HCT116 (cell line): Measurements from ENCODE around the gene PPDPF.

ENCODE experiments used
- CEBPB ChIP-seq: IDR thresholded peaks from 2 replicates; pipeline ENCODE4 v1.6.1; 2012; ENCODE audit warnings: low read depth
- MAX ChIP-seq: IDR thresholded peaks from 2 replicates; pipeline ENCODE4 v1.6.1; 2012
- POLR2A ChIP-seq: IDR thresholded peaks from 2 replicates; pipeline ENCODE4 v1.7.0; 2011; ENCODE audit warnings: borderline replicate concordance; ENCODE audit not compliant: insufficient read depth, insufficient read length; ENCODE audit errors: extremely low read depth
- POLR2AphosphoS5 ChIP-seq: IDR thresholded peaks from 2 replicates; pipeline ENCODE4 v1.6.1; 2011; ENCODE audit warnings: mild to moderate bottlenecking, low read depth, low read length, moderate library complexity
- SIN3A ChIP-seq: IDR thresholded peaks from 2 replicates; pipeline ENCODE4 v1.6.1; 2012; ENCODE audit warnings: low read depth
- SRF ChIP-seq: IDR thresholded peaks from 2 replicates; pipeline ENCODE4 v1.6.1; 2012; ENCODE audit warnings: low read depth
- TCF7L2 ChIP-seq: IDR thresholded peaks from 2 replicates; pipeline ENCODE4 v1.7.0; 2011; ENCODE audit warnings: borderline replicate concordance, inconsistent platforms; ENCODE audit not compliant: insufficient read depth, insufficient read length; ENCODE audit errors: extremely low read depth
- ZFX ChIP-seq: fragments of 450-650 bp; IDR thresholded peaks from 2 replicates; pipeline ENCODE4 v1.6.1; 2017
- ZNF274 ChIP-seq: fragments of 200-500 bp; sonication (Bioruptor generic); IDR thresholded peaks from 2 replicates; pipeline ENCODE4 v1.6.1; 2014; ENCODE audit warnings: mild to moderate bottlenecking, low read depth, low read length, inconsistent platforms
- TF ChIP-seq, protein P1 (sequence below), 3 experiments: fragments of 200-600 bp in 1 of 3; sonication (generic) in 1 of 3; IDR thresholded peaks in 2 of 3; conservative IDR thresholded peaks in 1 of 3; 2 replicates each; pipeline ENCODE4 v1.5.1; 2012 to 2017; ENCODE audit warnings: low read depth in 2 of 3, low read length in 2 of 3, antibody characterized with exemption in 1 of 3, borderline replicate concordance in 1 of 3, control low read depth in 1 of 3, mild to moderate bottlenecking in 1 of 3, mixed read lengths in 1 of 3, mixed run types in 1 of 3, moderate library complexity in 1 of 3; ENCODE audit not compliant: insufficient read depth in 1 of 3

DNA sequence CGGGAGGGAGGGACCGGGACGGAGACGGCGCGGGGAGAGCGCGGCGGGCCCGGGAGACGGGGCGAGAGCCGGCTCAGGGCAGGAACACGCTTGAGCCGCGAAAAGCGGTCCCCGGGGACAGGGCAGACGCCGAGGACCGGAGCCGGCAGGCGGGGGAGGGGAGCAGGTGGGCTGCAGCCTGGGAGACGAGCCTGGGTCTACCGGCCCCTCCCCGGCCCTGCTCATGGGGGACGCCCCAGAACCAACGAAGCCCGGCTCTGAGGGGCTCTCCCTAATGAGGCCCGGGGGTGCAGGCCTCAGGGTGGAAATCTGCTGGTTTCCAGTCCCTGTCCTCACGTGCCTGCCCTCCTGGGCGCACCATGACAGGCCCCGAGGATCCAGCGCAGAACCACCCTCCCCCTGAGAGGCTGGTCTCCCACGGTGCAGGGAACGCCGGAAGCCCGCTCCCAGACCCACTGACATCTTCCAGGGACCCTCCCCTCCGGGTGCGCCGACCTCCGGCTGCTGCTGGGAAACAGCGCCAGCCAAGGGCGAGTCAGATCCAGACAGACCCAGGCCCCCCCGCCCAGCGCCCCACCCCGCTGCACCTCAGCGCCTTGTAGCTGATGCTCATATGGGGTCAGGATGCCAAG, 21.1 kb upstream of the PPDPF start:
- TF ChIP-seq POLR2A (no peak), SIN3A (no peak), POLR2AphosphoS5 (no peak), TCF7L2 (no peak), CEBPB (no peak), ZNF274 (no peak), SRF (no peak), MAX (no peak), ZFX (no peak)
- TF ChIP-seq, protein P1, sequence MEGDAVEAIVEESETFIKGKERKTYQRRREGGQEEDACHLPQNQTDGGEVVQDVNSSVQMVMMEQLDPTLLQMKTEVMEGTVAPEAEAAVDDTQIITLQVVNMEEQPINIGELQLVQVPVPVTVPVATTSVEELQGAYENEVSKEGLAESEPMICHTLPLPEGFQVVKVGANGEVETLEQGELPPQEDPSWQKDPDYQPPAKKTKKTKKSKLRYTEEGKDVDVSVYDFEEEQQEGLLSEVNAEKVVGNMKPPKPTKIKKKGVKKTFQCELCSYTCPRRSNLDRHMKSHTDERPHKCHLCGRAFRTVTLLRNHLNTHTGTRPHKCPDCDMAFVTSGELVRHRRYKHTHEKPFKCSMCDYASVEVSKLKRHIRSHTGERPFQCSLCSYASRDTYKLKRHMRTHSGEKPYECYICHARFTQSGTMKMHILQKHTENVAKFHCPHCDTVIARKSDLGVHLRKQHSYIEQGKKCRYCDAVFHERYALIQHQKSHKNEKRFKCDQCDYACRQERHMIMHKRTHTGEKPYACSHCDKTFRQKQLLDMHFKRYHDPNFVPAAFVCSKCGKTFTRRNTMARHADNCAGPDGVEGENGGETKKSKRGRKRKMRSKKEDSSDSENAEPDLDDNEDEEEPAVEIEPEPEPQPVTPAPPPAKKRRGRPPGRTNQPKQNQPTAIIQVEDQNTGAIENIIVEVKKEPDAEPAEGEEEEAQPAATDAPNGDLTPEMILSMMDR (IDR thresholded peaks at IDR 0.05 in 2 of 3, conservative IDR thresholded peaks at IDR 0.05 in 1 of 3; ENCODE audit: borderline replicate concordance in 1 of 3, insufficient read depth in 1 of 3, low read depth in 2 of 3, low read length in 2 of 3): no peak
